Progenitor cell of endocrine pancreas (in vitro differentiated cells): Measurements from ENCODE around the gene ZNF503. TPM values are rescaled to one million over a fixed set of nuclear protein-coding genes. Genes with fewer than 3 reads are reported as not detected.

Experiments used
- DNase-seq: peaks from one replicate; pipeline ENCODE4 v3.0.0; 2021; ENCODE audit warnings: low spot score; ENCODE audit not compliant: unreplicated experiment
- H3K27ac Mint-ChIP-seq: 2 replicates; pipeline ENCODE4 v1.8.0; 2021; ENCODE audit warnings: mild to moderate bottlenecking, moderate library complexity, mixed read lengths
- H3K27me3 Mint-ChIP-seq: 2 replicates; pipeline ENCODE4 v1.8.0; 2021; ENCODE audit warnings: mixed read lengths
- H3K36me3 Mint-ChIP-seq: 2 replicates; pipeline ENCODE4 v1.8.0; 2022; ENCODE audit warnings: mixed read lengths; ENCODE audit not compliant: insufficient read depth
- H3K4me1 Mint-ChIP-seq: 2 replicates; pipeline ENCODE4 v1.8.0; 2021; ENCODE audit warnings: low read depth, mixed read lengths
- H3K4me3 Mint-ChIP-seq: 2 replicates; pipeline ENCODE4 v1.8.0; 2021; ENCODE audit warnings: low read depth, mild to moderate bottlenecking, moderate library complexity, mixed read lengths
- H3K9me3 Mint-ChIP-seq: 2 replicates; pipeline ENCODE4 v1.8.0; 2021; ENCODE audit warnings: low read depth, mixed read lengths
- total RNA-seq: library from RNA; stranded (reverse); gene quantifications from 2 replicates; pipeline ENCODE4 v1.2.1, GENCODE V29; 2021
- TF ChIP-seq, protein P1 (sequence below): fragments of 200-600 bp; sonication (generic); IDR thresholded peaks from one replicate; pipeline ENCODE4 v1.5.0; 2021; ENCODE audit warnings: antibody characterized with exemption, mild to moderate bottlenecking; ENCODE audit not compliant: unreplicated experiment

Gene ZNF503
- total RNA-seq, 1 donor from 2014 or later = 33.7 TPM

- H3K4me3 Mint-ChIP-seq = no peak overlapping the region
- H3K9me3 Mint-ChIP-seq = no peaks in the 10 kb centered on the region
- peaks cover 4% of the 10 kb centered on the region for H3K4me1 Mint-ChIP-seq
- H3K27me3 Mint-ChIP-seq = peaks cover 2% of the 10 kb centered on the region
- no peak for DNase-seq
- H3K36me3 Mint-ChIP-seq = no peaks in the 10 kb centered on the region
- TF ChIP-seq, protein P1, sequence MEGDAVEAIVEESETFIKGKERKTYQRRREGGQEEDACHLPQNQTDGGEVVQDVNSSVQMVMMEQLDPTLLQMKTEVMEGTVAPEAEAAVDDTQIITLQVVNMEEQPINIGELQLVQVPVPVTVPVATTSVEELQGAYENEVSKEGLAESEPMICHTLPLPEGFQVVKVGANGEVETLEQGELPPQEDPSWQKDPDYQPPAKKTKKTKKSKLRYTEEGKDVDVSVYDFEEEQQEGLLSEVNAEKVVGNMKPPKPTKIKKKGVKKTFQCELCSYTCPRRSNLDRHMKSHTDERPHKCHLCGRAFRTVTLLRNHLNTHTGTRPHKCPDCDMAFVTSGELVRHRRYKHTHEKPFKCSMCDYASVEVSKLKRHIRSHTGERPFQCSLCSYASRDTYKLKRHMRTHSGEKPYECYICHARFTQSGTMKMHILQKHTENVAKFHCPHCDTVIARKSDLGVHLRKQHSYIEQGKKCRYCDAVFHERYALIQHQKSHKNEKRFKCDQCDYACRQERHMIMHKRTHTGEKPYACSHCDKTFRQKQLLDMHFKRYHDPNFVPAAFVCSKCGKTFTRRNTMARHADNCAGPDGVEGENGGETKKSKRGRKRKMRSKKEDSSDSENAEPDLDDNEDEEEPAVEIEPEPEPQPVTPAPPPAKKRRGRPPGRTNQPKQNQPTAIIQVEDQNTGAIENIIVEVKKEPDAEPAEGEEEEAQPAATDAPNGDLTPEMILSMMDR = no peak
- H3K27ac Mint-ChIP-seq = no peak overlapping the region
Observed at GRCh38 chr10:75353183-75353582, 48.4 kb downstream of the ZNF503 start.

DNA sequence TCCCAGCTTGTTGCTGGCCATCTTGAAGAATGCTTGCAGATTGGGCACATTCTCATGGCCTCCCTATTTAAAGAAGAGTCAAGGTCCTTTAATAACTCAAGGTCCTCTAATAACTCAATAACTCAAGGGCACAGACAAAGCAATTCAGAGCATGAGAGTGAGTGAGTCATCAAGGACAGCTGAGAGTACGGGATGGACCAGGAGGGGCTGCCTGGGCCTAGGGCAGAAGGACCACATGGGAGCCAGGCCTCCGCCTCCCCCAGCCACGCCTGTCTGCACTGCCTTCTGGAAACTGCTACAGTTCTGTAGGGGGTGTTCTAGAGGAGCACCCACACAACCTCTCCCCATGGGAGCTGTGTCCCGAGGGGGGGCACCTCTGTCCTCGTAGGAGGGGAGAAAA is 48.9 kb downstream of the ZNF503 start:
- Mint-ChIP-seq H3K4me3 (no peak overlapping the region), H3K27me3 (peaks cover 2% of the 10 kb centered on the region), H3K27ac (no peak overlapping the region), H3K9me3 (no peaks in the 10 kb centered on the region), H3K4me1 (peaks cover 4% of the 10 kb centered on the region), H3K36me3 (no peaks in the 10 kb centered on the region)
- DNase-seq = no peak
- TF ChIP-seq, protein P1 = no peak

DNA sequence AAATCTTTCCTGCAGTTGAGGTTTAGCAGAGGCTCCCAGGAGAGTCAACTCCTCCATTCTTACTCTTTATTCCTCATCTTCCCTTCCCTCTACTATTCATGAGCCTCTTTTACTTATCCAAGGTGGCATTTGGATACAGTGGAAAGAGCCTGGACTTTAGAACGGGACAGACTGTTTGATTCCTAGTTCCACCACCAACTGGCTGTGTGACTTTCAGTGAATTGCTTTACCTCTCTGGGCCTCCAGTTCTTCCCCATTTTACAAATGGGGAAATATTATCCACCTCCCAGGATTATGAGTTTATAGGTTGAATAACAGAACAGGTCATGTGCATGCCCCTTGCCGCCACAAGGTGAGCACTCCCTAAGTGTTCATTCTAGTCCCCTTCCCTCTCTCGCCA is 49.9 kb downstream of the ZNF503 start:
- TF ChIP-seq, protein P1 = no peak
- Mint-ChIP-seq H3K27ac (no peak overlapping the region), H3K4me3 (no peak overlapping the region), H3K27me3 (peaks cover 6% of the 10 kb centered on the region), H3K9me3 (no peaks in the 10 kb centered on the region), H3K4me1 (peaks cover 4% of the 10 kb centered on the region), H3K36me3 (no peaks in the 10 kb centered on the region)
- no peak for DNase-seq

- Mint-ChIP-seq H3K27ac (no peak overlapping the region), H3K36me3 (no peaks in the 10 kb centered on the region), H3K4me3 (no peak overlapping the region), H3K27me3 (peaks cover 6% of the 10 kb centered on the region), H3K9me3 (no peaks in the 10 kb centered on the region), H3K4me1 (peaks cover 4% of the 10 kb centered on the region)
- DNase-seq = no peak
- TF ChIP-seq, protein P1 = no peak
Observed at GRCh38 chr10:75350791-75351190, 50.8 kb downstream of the ZNF503 start.

Other genes starting within 250 kb of the ZNF503 start
- gene VDAC2, start 191.0 kb downstream of the ZNF503 start, total RNA-seq = 142 and 154 TPM in 2 replicates
- 18.4 and 19.9 TPM in 2 replicates for gene COMTD1, start 165.8 kb downstream of the ZNF503 start, total RNA-seq
- 6.5 and 9.7 TPM in 2 replicates for gene LRMDA, start 29.9 kb upstream of the ZNF503 start, total RNA-seq